NCI-H460 (cell line): ENCODE measurements around the gene RAB8A. TPM values are rescaled to one million over a fixed set of nuclear protein-coding genes. Genes with fewer than 3 reads are reported as not detected.

Experiments
- DNase-seq: peaks from one replicate; pipeline ENCODE4 v3.0.0-alpha.2; 2016; ENCODE audit warnings: low read depth; ENCODE audit errors: extremely low read depth
- total RNA-seq: library from RNA; depleted of rRNA; stranded (reverse); fragments of >200 nt; shearing (Covaris generic); gene quantifications from 2 replicates; pipeline ENCODE4 v1.2.3, GENCODE V29; 2014

The RAB8A gene
- total RNA-seq, 1 experiment from 2014 or later: 35.3 TPM

GRCh38 chr19:16136185-16136999 is 24.7 kb downstream of the RAB8A start:
- no peak for DNase-seq

GRCh38 chr19:16139752-16140151 is 28.1 kb downstream of the RAB8A start:
- DNase-seq: no peak

GRCh38 chr19:16141043-16141442 is 29.4 kb downstream of the RAB8A start:
- no peak for DNase-seq

GRCh38 chr19:16142032-16142580 is 30.4 kb downstream of the RAB8A start:
- DNase-seq: no peak

GRCh38 chr19:16143399-16144215 is 31.9 kb downstream of the RAB8A start, which contains the start of gene HSH2D:
Gene HSH2D, plus strand, starts transcription at chr19:16143685. Its CDS starts 5,066 bp downstream, at chr19:16148751.
- no peak for DNase-seq

GRCh38 chr19:16144216-16144581 is 32.5 kb downstream of the RAB8A start:
- DNase-seq: no peak

GRCh38 chr19:16146112-16146511 is 34.4 kb downstream of the RAB8A start:
- DNase-seq: no peak

- DNase-seq: no peak
Measured at GRCh38 chr19:16148443-16149229, 36.9 kb downstream of the RAB8A start.

- no peak for DNase-seq
Measured at GRCh38 chr19:16153582-16154336, 42.1 kb downstream of the RAB8A start.

GRCh38 chr19:16154557-16154956 is 42.9 kb downstream of the RAB8A start:
- DNase-seq: no peak

- no peak for DNase-seq
Measured at GRCh38 chr19:16155128-16155527, 43.4 kb downstream of the RAB8A start.

- DNase-seq: no peak
Measured at GRCh38 chr19:16156904-16157303, 45.2 kb downstream of the RAB8A start.

- DNase-seq: no peak
Measured at GRCh38 chr19:16157601-16158000, 45.9 kb downstream of the RAB8A start.

- no peak for DNase-seq
Measured at GRCh38 chr19:16159655-16160054, 48.0 kb downstream of the RAB8A start.

- DNase-seq: no peak
Measured at GRCh38 chr19:16160445-16160942, 48.8 kb downstream of the RAB8A start.

GRCh38 chr19:16160943-16161560 is 49.4 kb downstream of the RAB8A start:
- no peak for DNase-seq

GRCh38 chr19:16161840-16162239 is 50.2 kb downstream of the RAB8A start:
- DNase-seq: no peak

- no peak for DNase-seq
Measured at GRCh38 chr19:16164222-16164890, 52.7 kb downstream of the RAB8A start.

- DNase-seq: no peak
Measured at GRCh38 chr19:16166417-16166816, 54.7 kb downstream of the RAB8A start.
